Ovary (tissue), 3 donors: ENCODE results near the gene SLC13A4.

Source experiments
- CTCF ChIP-seq, 3 donors: fragments of 450-650 bp in 2 of 3; fragments of 200-600 bp in 1 of 3; IDR thresholded peaks; one replicate each; pipeline versions ENCODE4 v1.5.1 to v1.8.0; 2016 to 2022; ENCODE audit warnings: antibody characterized with exemption in 3 of 3, mild to moderate bottlenecking in 1 of 3
- EP300 ChIP-seq: sonication (generic); formaldehyde crosslinking; IDR thresholded peaks from one replicate; pipeline ENCODE4 v1.6.1; 2017; ENCODE audit warnings: antibody characterized with exemption
- POLR2A ChIP-seq: fragments of 450-650 bp; IDR thresholded peaks from one replicate; pipeline ENCODE4 v1.6.1; 2017; ENCODE audit warnings: antibody characterized with exemption, mild to moderate bottlenecking, moderate library complexity
- donor health status: DM: no; HTN: no; CAD: no.

- TF ChIP-seq CTCF (IDR thresholded peaks at IDR 0.05), result no peak
- TF ChIP-seq EP300, result no peak
- TF ChIP-seq POLR2A, result no peak
Measured at GRCh38 chr7:135718219-135718618, 9.8 kb downstream of the SLC13A4 start.
